Measurements from ENCODE around the gene GIN1. TPM values are rescaled to one million over a fixed set of nuclear protein-coding genes. Genes with fewer than 3 reads are reported as not detected.
"Not testable (repeated sequence)": the region's sequence is repeated elsewhere in the genome, so short reads cannot be mapped to it uniquely, and the experiment has no call there.

GIN1 gene
- total RNA-seq, 1 donor from 2014 or later, result 5.4 TPM

- H3K27ac Mint-ChIP-seq (ENCODE audit: unreplicated experiment), result no peak overlapping the region
- H3K79me2 ChIP-seq (ENCODE audit: insufficient read depth, low read length), result no peaks in the 10 kb centered on the region
- DNase-seq (ENCODE audit: low read depth) (peak; percentile 22), FAIRE-seq (no peak)
- H3K9me3 Mint-ChIP-seq (ENCODE audit: unreplicated experiment), result peaks cover 3% of the 10 kb centered on the region
- H4K20me1 ChIP-seq (ENCODE audit: insufficient read depth, low read length), result no peaks in the 10 kb centered on the region
- H3K4me1 Mint-ChIP-seq (ENCODE audit: low read depth, unreplicated experiment), result peaks cover 6% of the 10 kb centered on the region
- H3K4me3 ChIP-seq (ENCODE audit: insufficient read depth, low read depth, low read length), result no peak overlapping the region
- no peaks in the 10 kb centered on the region for H3K36me3 Mint-ChIP-seq (ENCODE audit: low read depth, unreplicated experiment)
- no peak overlapping the region for H2AFZ ChIP-seq (ENCODE audit: low read depth, low read length)
- H3K4me3 Mint-ChIP-seq (ENCODE audit: unreplicated experiment), result no peak overlapping the region
- no peaks in the 10 kb centered on the region for H3K9me3 ChIP-seq (ENCODE audit: insufficient read depth, low read depth, low read length)
- H3K4me2 ChIP-seq (ENCODE audit: low read length), result no peak overlapping the region
- TF ChIP-seq CTCF (IDR thresholded peaks at IDR 0.05; ENCODE audit: insufficient read depth, low read depth, low read length), result no peak
- TF ChIP-seq EZH2 (IDR thresholded peaks at IDR 0.05; ENCODE audit: insufficient read depth, low read length), result no peak
- no peaks in the 10 kb centered on the region for H3K27me3 ChIP-seq (ENCODE audit: insufficient read depth, low read length)
- H3K4me1 ChIP-seq (ENCODE audit: insufficient read depth, low read length), result no peaks in the 10 kb centered on the region
- no peak overlapping the region for H3K27ac ChIP-seq (ENCODE audit: low read depth, low read length)
- H3K36me3 ChIP-seq (ENCODE audit: insufficient read depth, low read length), result no peaks in the 10 kb centered on the region
- no peak overlapping the region for H3K9ac ChIP-seq (ENCODE audit: low read length)
- no peaks in the 10 kb centered on the region for H3K27me3 Mint-ChIP-seq (ENCODE audit: low read depth, unreplicated experiment)
Measured at GRCh38 chr5:103057208-103058130, 62.5 kb downstream of the GIN1 start.

- H3K27me3 ChIP-seq (ENCODE audit: insufficient read depth, low read length); H3K9me3 ChIP-seq (ENCODE audit: insufficient read depth, low read depth, low read length); H3K4me1 ChIP-seq (ENCODE audit: insufficient read depth, low read length); H3K36me3 Mint-ChIP-seq (ENCODE audit: low read depth, unreplicated experiment); H3K36me3 ChIP-seq (ENCODE audit: insufficient read depth, low read length); DNase-seq (ENCODE audit: low read depth); H3K4me3 Mint-ChIP-seq (ENCODE audit: unreplicated experiment); H4K20me1 ChIP-seq (ENCODE audit: insufficient read depth, low read length); H3K27ac ChIP-seq (ENCODE audit: low read depth, low read length); FAIRE-seq; H3K4me3 ChIP-seq (ENCODE audit: insufficient read depth, low read depth, low read length); H3K9ac ChIP-seq (ENCODE audit: low read length); H3K4me2 ChIP-seq (ENCODE audit: low read length); H2AFZ ChIP-seq (ENCODE audit: low read depth, low read length); H3K4me1 Mint-ChIP-seq (ENCODE audit: low read depth, unreplicated experiment); H3K27me3 Mint-ChIP-seq (ENCODE audit: low read depth, unreplicated experiment); H3K79me2 ChIP-seq (ENCODE audit: insufficient read depth, low read length); H3K9me3 Mint-ChIP-seq (ENCODE audit: unreplicated experiment); H3K27ac Mint-ChIP-seq (ENCODE audit: unreplicated experiment): not testable (repeated sequence)
Measured at GRCh38 chr5:103046706-103047105, 73.2 kb downstream of the GIN1 start.

- FAIRE-seq, result peak; percentile 17
- Mint-ChIP-seq H3K4me3 (ENCODE audit: unreplicated experiment) (no peak overlapping the region), H3K4me1 (ENCODE audit: low read depth, unreplicated experiment) (no peaks in the 10 kb centered on the region)
Measured at GRCh38 chr5:103041071-103041676, 78.8 kb downstream of the GIN1 start.

More at GRCh38 chr5:103041071-103041676, 78.8 kb downstream of the GIN1 start:
- Histone ChIP-seq H3K4me2 (ENCODE audit: low read length) (no peak overlapping the region), H3K4me3 (ENCODE audit: insufficient read depth, low read depth, low read length) (no peak overlapping the region), H3K79me2 (ENCODE audit: insufficient read depth, low read length) (no peaks in the 10 kb centered on the region), H3K9me3 (ENCODE audit: insufficient read depth, low read depth, low read length) (no peaks in the 10 kb centered on the region), H2AFZ (ENCODE audit: low read depth, low read length) (no peak overlapping the region), H3K9ac (ENCODE audit: low read length) (no peak overlapping the region), H3K27me3 (ENCODE audit: insufficient read depth, low read length) (no peaks in the 10 kb centered on the region), H3K4me1 (ENCODE audit: insufficient read depth, low read length) (no peaks in the 10 kb centered on the region), H4K20me1 (ENCODE audit: insufficient read depth, low read length) (no peaks in the 10 kb centered on the region), H3K36me3 (ENCODE audit: insufficient read depth, low read length) (no peaks in the 10 kb centered on the region), H3K27ac (ENCODE audit: low read depth, low read length) (no peak overlapping the region)
- no peak overlapping the region for H3K27ac Mint-ChIP-seq (ENCODE audit: unreplicated experiment)
- peak; percentile 27 for DNase-seq (ENCODE audit: low read depth)
- H3K9me3 Mint-ChIP-seq (ENCODE audit: unreplicated experiment), result no peaks in the 10 kb centered on the region
- no peaks in the 10 kb centered on the region for H3K27me3 Mint-ChIP-seq (ENCODE audit: low read depth, unreplicated experiment)
- TF ChIP-seq EZH2 (IDR thresholded peaks at IDR 0.05; ENCODE audit: insufficient read depth, low read length), result no peak
- peak; percentile 41 for TF ChIP-seq CTCF (IDR thresholded peaks at IDR 0.05; ENCODE audit: insufficient read depth, low read depth, low read length)
- no peaks in the 10 kb centered on the region for H3K36me3 Mint-ChIP-seq (ENCODE audit: low read depth, unreplicated experiment)

Data from astrocyte (in vitro differentiated cells and primary cell).